Keratinocyte (primary cell): ENCODE measurements around the gene MYOD1. TPM values are rescaled to one million over a fixed set of nuclear protein-coding genes. Genes with fewer than 3 reads are reported as not detected.

Source experiments
- DNase-seq: peaks from one replicate; pipeline ENCODE4 v3.0.0-alpha.2; 2011; ENCODE audit warnings: low read depth, missing footprints, low spot score
- FAIRE-seq: peaks from 2 replicates; lab custom pipeline; 2011; peaks lifted over from hg19 to GRCh38; lab: Jason Lieb, UNC
- H2AFZ ChIP-seq: 2 replicates; pipeline ENCODE4 v1.6.0; 2012; ENCODE audit warnings: low read length, control low read depth, inconsistent platforms; ENCODE audit not compliant: control insufficient read depth
- H3K27ac ChIP-seq: 2 replicates; pipeline ENCODE4 v1.5.1; 2011; ENCODE audit warnings: low read length; ENCODE audit not compliant: control insufficient read depth, insufficient read depth
- H3K27me3 ChIP-seq: 3 replicates; pipeline ENCODE4 v1.6.0; 2011; ENCODE audit warnings: low read length; ENCODE audit not compliant: control insufficient read depth, insufficient read depth; ENCODE audit errors: extremely low read depth
- H3K36me3 ChIP-seq, 2 experiments: 2 replicates in 1 of 2; 3 replicates in 1 of 2; pipeline ENCODE4 v1.5.1; 2011; ENCODE audit warnings: low read length in 2 of 2, mild to moderate bottlenecking in 1 of 2; ENCODE audit not compliant: control insufficient read depth in 2 of 2, insufficient read depth in 2 of 2; ENCODE audit errors: extremely low read depth in 1 of 2
- H3K4me1 ChIP-seq: 3 replicates; pipeline ENCODE4 v1.5.1; 2011; ENCODE audit warnings: low read length; ENCODE audit not compliant: control insufficient read depth, insufficient read depth; ENCODE audit errors: extremely low read depth
- H3K4me2 ChIP-seq: 3 replicates; pipeline ENCODE4 v1.6.0; 2011; ENCODE audit warnings: low read depth, low read length; ENCODE audit not compliant: control insufficient read depth, insufficient read depth; ENCODE audit errors: extremely low read depth
- H3K4me3 ChIP-seq, 3 experiments: fragments of 200-600 bp in 1 of 3; sonication (generic) in 1 of 3; 2 replicates in 2 of 3; 3 replicates in 1 of 3; pipeline ENCODE4 v1.5.1; 2011 to 2016; ENCODE audit warnings: low read length in 3 of 3, mild to moderate bottlenecking in 3 of 3, control low read depth in 2 of 3, inconsistent platforms in 1 of 3, low read depth in 1 of 3, mixed read lengths in 1 of 3, mixed run types in 1 of 3, moderate library complexity in 1 of 3; ENCODE audit not compliant: control insufficient read depth in 2 of 3, insufficient read depth in 2 of 3; ENCODE audit errors: extremely low read depth in 1 of 3
- H3K79me2 ChIP-seq: 2 replicates; pipeline ENCODE4 v1.6.0; 2012; ENCODE audit warnings: low read length; ENCODE audit not compliant: control insufficient read depth, insufficient read depth
- H3K9ac ChIP-seq: 3 replicates; pipeline ENCODE4 v1.6.0; 2011; ENCODE audit warnings: low read length; ENCODE audit not compliant: control insufficient read depth, insufficient read depth; ENCODE audit errors: extremely low read depth
- H3K9me1 ChIP-seq: 3 replicates; pipeline ENCODE4 v1.6.0; 2011; ENCODE audit warnings: low read length; ENCODE audit not compliant: control insufficient read depth, insufficient read depth; ENCODE audit errors: extremely low read depth
- H3K9me3 ChIP-seq: 2 replicates; pipeline ENCODE4 v1.5.1; 2012; ENCODE audit warnings: low read depth, low read length; ENCODE audit not compliant: control insufficient read depth
- H4K20me1 ChIP-seq: 3 replicates; pipeline ENCODE4 v1.6.0; 2011; ENCODE audit warnings: low read length; ENCODE audit not compliant: control insufficient read depth, insufficient read depth; ENCODE audit errors: extremely low read depth
- CTCF ChIP-seq, 3 experiments: IDR thresholded peaks in 1 of 3; conservative IDR thresholded peaks in 1 of 3; optimal IDR thresholded peaks in 1 of 3; 2 replicates in 2 of 3; 3 replicates in 1 of 3; pipeline versions ENCODE3 to v1.5.1; 2011; ENCODE audit warnings: low read length in 3 of 3, mild to moderate bottlenecking in 3 of 3, moderate library complexity in 2 of 3, control low read depth in 1 of 3, inconsistent platforms in 1 of 3; ENCODE audit not compliant: insufficient read depth in 2 of 3; ENCODE audit errors: extremely low read depth in 1 of 3
- EZH2 ChIP-seq: IDR thresholded peaks from one replicate; pipeline ENCODE4 v1.6.1; 2012; ENCODE audit warnings: inconsistent platforms, mild to moderate bottlenecking, low read length, moderate library complexity
- dilution Hi-C: fragments of 300-500 bp; cut with MboI; formaldehyde crosslinking; loops from one replicate; pipeline ENCODE4 v1.7.0; 2020; ENCODE audit warnings: low sequenced_read_pairs; ENCODE audit not compliant: extremely low pct_ligation_motif_present
- polyA plus RNA-seq, 5 experiments: library from polyadenylated mRNA; depleted of rRNA in 3 of 5; stranded (reverse) in 3 of 5; stranded (forward) in 1 of 5; unstranded in 1 of 5; fragments of >200 nt; gene quantifications; 1 replicate in 1 of 5; 2 replicates in 3 of 5; 3 replicates in 1 of 5; pipeline versions ENCODE4 v1.2.1 to v1.2.3, GENCODE V29; 2011 to 2012; ENCODE audit warnings: missing spikeins in 2 of 5, low read depth in 1 of 5, low replicate concordance in 1 of 5

MYOD1 gene
- polyA plus RNA-seq, 1 donor (not counting 4 experiments of a cell fraction or from before 2014, with no cell fraction given), result not detected

GRCh38 chr11:17718015-17718414 lies 1.4 kb upstream of the MYOD1 start:
- H3K27me3 ChIP-seq, result peaks cover 66% of the 10 kb centered on the region
- FAIRE-seq, result no peak
- H3K9me3 ChIP-seq, result no peaks in the 10 kb centered on the region

GRCh38 chr11:17718510-17718962 lies 835 bp upstream of the MYOD1 start:
- TF ChIP-seq EZH2 (peak; percentile 11), CTCF (optimal IDR thresholded peaks at IDR 0.05 in 1 of 3, IDR thresholded peaks at IDR 0.05 in 1 of 3, conservative IDR thresholded peaks at IDR 0.05 in 1 of 3; ENCODE audit: extremely low read depth in 1 of 3, insufficient read depth in 2 of 3, low read length in 3 of 3) (no peak)

More at GRCh38 chr11:17718015-17718414, 1.4 kb upstream of the MYOD1 start:
- no peak for TF ChIP-seq EZH2
- no peak for TF ChIP-seq CTCF (optimal IDR thresholded peaks at IDR 0.05 in 1 of 3, IDR thresholded peaks at IDR 0.05 in 1 of 3, conservative IDR thresholded peaks at IDR 0.05 in 1 of 3; ENCODE audit: extremely low read depth in 1 of 3, insufficient read depth in 2 of 3, low read length in 3 of 3)
- no peaks in the 10 kb centered on the region for H4K20me1 ChIP-seq
- dilution Hi-C loops, result no loop called here
- H3K9me1 ChIP-seq, result no peaks in the 10 kb centered on the region
- H2AFZ ChIP-seq, result no peak overlapping the region
- H3K4me3 ChIP-seq, result no peak overlapping the region
- H3K4me2 ChIP-seq, result no peak overlapping the region
- H3K79me2 ChIP-seq, result no peaks in the 10 kb centered on the region
- no peak overlapping the region for H3K27ac ChIP-seq
- H3K36me3 ChIP-seq, result no peaks in the 10 kb centered on the region
- H3K9ac ChIP-seq, result no peak overlapping the region
- no peak for DNase-seq
- peaks cover 2% of the 10 kb centered on the region for H3K4me1 ChIP-seq

More at GRCh38 chr11:17718510-17718962, 835 bp upstream of the MYOD1 start:
- DNase-seq, result no peak
- Histone ChIP-seq H2AFZ (no peak overlapping the region), H3K36me3 (no peaks in the 10 kb centered on the region), H3K9me1 (no peaks in the 10 kb centered on the region), H3K27me3 (peaks cover 71% of the 10 kb centered on the region), H3K79me2 (no peaks in the 10 kb centered on the region), H4K20me1 (no peaks in the 10 kb centered on the region), H3K4me1 (peaks cover 2% of the 10 kb centered on the region), H3K9me3 (no peaks in the 10 kb centered on the region), H3K4me2 (no peak overlapping the region), H3K4me3 (no peak overlapping the region), H3K9ac (no peak overlapping the region), H3K27ac (no peak overlapping the region)
- FAIRE-seq, result no peak
- dilution Hi-C loops, result no loop called here
